ENCODE results near the gene EFNB3.

EFNB3 gene

GRCh38 chr17:7720125-7720524 lies 15.1 kb downstream of the EFNB3 start:
- no peak overlapping the region for H3K4me3 ChIP-seq (ENCODE audit: low read length)
- WGBS (ENCODE audit: insufficient coverage, insufficient read length) = no CpG with 5 or more reads among the region's 4 CpGs

GRCh38 chr17:7721612-7722011 lies 16.6 kb downstream of the EFNB3 start:
- H3K4me1 ChIP-seq (ENCODE audit: control insufficient read depth, insufficient read depth, low read length) = no peaks in the 10 kb centered on the region; the same call in 1 of the 2 replicates
- H3K9me3 ChIP-seq (ENCODE audit: control insufficient read depth, insufficient read depth, low read length) = no peaks in the 10 kb centered on the region
- WGBS (ENCODE audit: insufficient coverage, insufficient read length) = no CpG with 5 or more reads among the region's 2 CpGs
- H3K4me3 ChIP-seq (ENCODE audit: low read length) = no peak overlapping the region
- no peaks in the 10 kb centered on the region for H3K36me3 ChIP-seq (ENCODE audit: control insufficient read depth, insufficient read depth, low read length)
- H3K27me3 ChIP-seq (ENCODE audit: control insufficient read depth, insufficient read depth, low read length) = no peaks in the 10 kb centered on the region; the same call in 1 of the 2 replicates
- H3K27ac ChIP-seq (ENCODE audit: low read length) = no peak overlapping the region
- DNase-seq (ENCODE audit: low read depth, low spot score) = no peak

More at GRCh38 chr17:7720125-7720524, 15.1 kb downstream of the EFNB3 start:
- DNase-seq (ENCODE audit: low read depth, low spot score) = no peak
- peaks cover 5% of the 10 kb centered on the region for H3K4me1 ChIP-seq (ENCODE audit: control insufficient read depth, insufficient read depth, low read length)
- no peaks in the 10 kb centered on the region; the same call in 1 of the 2 replicates for H3K27me3 ChIP-seq (ENCODE audit: control insufficient read depth, insufficient read depth, low read length)
- H3K36me3 ChIP-seq (ENCODE audit: control insufficient read depth, insufficient read depth, low read length) = no peaks in the 10 kb centered on the region
- no peak overlapping the region for H3K27ac ChIP-seq (ENCODE audit: low read length)
- H3K9me3 ChIP-seq (ENCODE audit: control insufficient read depth, insufficient read depth, low read length) = no peaks in the 10 kb centered on the region

- H3K9me3 ChIP-seq (ENCODE audit: control insufficient read depth, insufficient read depth, low read length) = no peaks in the 10 kb centered on the region
- no peaks in the 10 kb centered on the region for H3K36me3 ChIP-seq (ENCODE audit: control insufficient read depth, insufficient read depth, low read length)
- H3K27me3 ChIP-seq (ENCODE audit: control insufficient read depth, insufficient read depth, low read length) = no peaks in the 10 kb centered on the region
- no CpG with 5 or more reads among the region's 3 CpGs for WGBS (ENCODE audit: insufficient coverage, insufficient read length)
- H3K4me3 ChIP-seq (ENCODE audit: low read length) = no peak overlapping the region
- no peak for DNase-seq (ENCODE audit: low read depth, low spot score)
- H3K4me1 ChIP-seq (ENCODE audit: control insufficient read depth, insufficient read depth, low read length) = no peaks in the 10 kb centered on the region
- no peak overlapping the region for H3K27ac ChIP-seq (ENCODE audit: low read length)
Observed at GRCh38 chr17:7727886-7728285, 22.9 kb downstream of the EFNB3 start.

GRCh38 chr17:7729816-7730215 lies 24.8 kb downstream of the EFNB3 start:
- no peaks in the 10 kb centered on the region for H3K27me3 ChIP-seq (ENCODE audit: control insufficient read depth, insufficient read depth, low read length)
- no peaks in the 10 kb centered on the region for H3K9me3 ChIP-seq (ENCODE audit: control insufficient read depth, insufficient read depth, low read length)
- no peaks in the 10 kb centered on the region for H3K36me3 ChIP-seq (ENCODE audit: control insufficient read depth, insufficient read depth, low read length)
- no peak for DNase-seq (ENCODE audit: low read depth, low spot score)
- no peak overlapping the region for H3K27ac ChIP-seq (ENCODE audit: low read length)
- H3K4me1 ChIP-seq (ENCODE audit: control insufficient read depth, insufficient read depth, low read length) = no peaks in the 10 kb centered on the region
- H3K4me3 ChIP-seq (ENCODE audit: low read length) = no peak overlapping the region
- WGBS (ENCODE audit: insufficient coverage, insufficient read length) = no CpG with 5 or more reads among the region's 1 CpG

- Histone ChIP-seq H3K4me3 (ENCODE audit: low read length) (no peak overlapping the region), H3K4me1 (ENCODE audit: control insufficient read depth, insufficient read depth, low read length) (no peaks in the 10 kb centered on the region), H3K9me3 (ENCODE audit: control insufficient read depth, insufficient read depth, low read length) (no peaks in the 10 kb centered on the region), H3K27ac (ENCODE audit: low read length) (no peak overlapping the region), H3K36me3 (ENCODE audit: control insufficient read depth, insufficient read depth, low read length) (no peaks in the 10 kb centered on the region), H3K27me3 (ENCODE audit: control insufficient read depth, insufficient read depth, low read length) (no peaks in the 10 kb centered on the region)
- no CpG with 5 or more reads among the region's 14 CpGs for WGBS (ENCODE audit: insufficient coverage, insufficient read length)
- no peak for DNase-seq (ENCODE audit: low read depth, low spot score)
Observed at GRCh38 chr17:7732981-7733539, 28.1 kb downstream of the EFNB3 start.

GRCh38 chr17:7737601-7738000 lies 32.6 kb downstream of the EFNB3 start:
- no peak overlapping the region for H3K4me3 ChIP-seq (ENCODE audit: low read length)
- DNase-seq (ENCODE audit: low read depth, low spot score) = no peak
- no CpG with 5 or more reads among the region's 5 CpGs for WGBS (ENCODE audit: insufficient coverage, insufficient read length)

GRCh38 chr17:7739746-7740145 lies 34.7 kb downstream of the EFNB3 start:
- no peaks in the 10 kb centered on the region for H3K27me3 ChIP-seq (ENCODE audit: control insufficient read depth, insufficient read depth, low read length)
- no peaks in the 10 kb centered on the region for H3K36me3 ChIP-seq (ENCODE audit: control insufficient read depth, insufficient read depth, low read length)
- H3K27ac ChIP-seq (ENCODE audit: low read length) = no peak overlapping the region
- no peak for DNase-seq (ENCODE audit: low read depth, low spot score)
- no peaks in the 10 kb centered on the region for H3K4me1 ChIP-seq (ENCODE audit: control insufficient read depth, insufficient read depth, low read length)
- no CpG with 5 or more reads among the region's 14 CpGs for WGBS (ENCODE audit: insufficient coverage, insufficient read length)
- H3K9me3 ChIP-seq (ENCODE audit: control insufficient read depth, insufficient read depth, low read length) = no peaks in the 10 kb centered on the region
- H3K4me3 ChIP-seq (ENCODE audit: low read length) = no peak overlapping the region

More at GRCh38 chr17:7737601-7738000, 32.6 kb downstream of the EFNB3 start:
- H3K9me3 ChIP-seq (ENCODE audit: control insufficient read depth, insufficient read depth, low read length) = no peaks in the 10 kb centered on the region
- no peaks in the 10 kb centered on the region for H3K36me3 ChIP-seq (ENCODE audit: control insufficient read depth, insufficient read depth, low read length)
- no peaks in the 10 kb centered on the region for H3K27me3 ChIP-seq (ENCODE audit: control insufficient read depth, insufficient read depth, low read length)
- no peaks in the 10 kb centered on the region for H3K4me1 ChIP-seq (ENCODE audit: control insufficient read depth, insufficient read depth, low read length)
- no peak overlapping the region for H3K27ac ChIP-seq (ENCODE audit: low read length)

GRCh38 chr17:7740481-7741001 lies 35.5 kb downstream of the EFNB3 start:
- no CpG with 5 or more reads among the region's 42 CpGs for WGBS (ENCODE audit: insufficient coverage, insufficient read length)
- H3K27me3 ChIP-seq (ENCODE audit: control insufficient read depth, insufficient read depth, low read length) = no peaks in the 10 kb centered on the region
- DNase-seq (ENCODE audit: low read depth, low spot score) = no peak
- no peaks in the 10 kb centered on the region for H3K4me1 ChIP-seq (ENCODE audit: control insufficient read depth, insufficient read depth, low read length)
- H3K27ac ChIP-seq (ENCODE audit: low read length) = no peak overlapping the region
- no peak overlapping the region for H3K4me3 ChIP-seq (ENCODE audit: low read length)
- no peaks in the 10 kb centered on the region for H3K36me3 ChIP-seq (ENCODE audit: control insufficient read depth, insufficient read depth, low read length)
- no peaks in the 10 kb centered on the region for H3K9me3 ChIP-seq (ENCODE audit: control insufficient read depth, insufficient read depth, low read length)

GRCh38 chr17:7742729-7743128 lies 37.7 kb downstream of the EFNB3 start:
- H3K27me3 ChIP-seq (ENCODE audit: control insufficient read depth, insufficient read depth, low read length) = no peaks in the 10 kb centered on the region
- H3K27ac ChIP-seq (ENCODE audit: low read length) = no peak overlapping the region
- H3K4me3 ChIP-seq (ENCODE audit: low read length) = no peak overlapping the region
- no peaks in the 10 kb centered on the region for H3K36me3 ChIP-seq (ENCODE audit: control insufficient read depth, insufficient read depth, low read length)
- WGBS (ENCODE audit: insufficient coverage, insufficient read length) = no CpG with 5 or more reads among the region's 10 CpGs
- no peaks in the 10 kb centered on the region for H3K9me3 ChIP-seq (ENCODE audit: control insufficient read depth, insufficient read depth, low read length)
- H3K4me1 ChIP-seq (ENCODE audit: control insufficient read depth, insufficient read depth, low read length) = no peaks in the 10 kb centered on the region
- DNase-seq (ENCODE audit: low read depth, low spot score) = no peak

GRCh38 chr17:7744416-7744815 lies 39.4 kb downstream of the EFNB3 start:
- DNase-seq (ENCODE audit: low read depth, low spot score) = no peak
- Histone ChIP-seq H3K27me3 (ENCODE audit: control insufficient read depth, insufficient read depth, low read length) (no peaks in the 10 kb centered on the region), H3K4me3 (ENCODE audit: low read length) (no peak overlapping the region), H3K9me3 (ENCODE audit: control insufficient read depth, insufficient read depth, low read length) (no peaks in the 10 kb centered on the region), H3K4me1 (ENCODE audit: control insufficient read depth, insufficient read depth, low read length) (no peaks in the 10 kb centered on the region), H3K36me3 (ENCODE audit: control insufficient read depth, insufficient read depth, low read length) (no peaks in the 10 kb centered on the region), H3K27ac (ENCODE audit: low read length) (no peak overlapping the region)
- WGBS (ENCODE audit: insufficient coverage, insufficient read length) = no CpG with 5 or more reads among the region's 8 CpGs

Data from iPS DF 6.9 (cell line).